ENCODE data around the gene PTPRJ.
"Not testable (repeated sequence)": the region's sequence is repeated elsewhere in the genome, so short reads cannot be mapped to it uniquely, and the experiment has no call there.

Gene PTPRJ

GRCh38 chr11:48169717-48170116, 189.4 kb downstream of the PTPRJ start:
- DNase-seq, result no peak

- no peak for DNase-seq
These were observed 190.2 kb downstream of the PTPRJ start for GRCh38 chr11:48170241-48171233.

GRCh38 chr11:48172818-48173609, 192.7 kb downstream of the PTPRJ start:
- peak; percentile 15 for DNase-seq

- DNase-seq, result no peak
These were observed 197.3 kb downstream of the PTPRJ start for GRCh38 chr11:48177661-48178060.

- DNase-seq, result no peak
These were observed 200.3 kb downstream of the PTPRJ start for GRCh38 chr11:48180627-48181026.

- DNase-seq, result no peak
These were observed 202.6 kb downstream of the PTPRJ start for GRCh38 chr11:48182860-48183526.

- no peak for DNase-seq
These were observed 204.1 kb downstream of the PTPRJ start for GRCh38 chr11:48184452-48184851.

GRCh38 chr11:48190906-48191654, 210.7 kb downstream of the PTPRJ start:
- not testable (repeated sequence) for DNase-seq

- peak; percentile 85 for DNase-seq
These were observed 213.5 kb downstream of the PTPRJ start for GRCh38 chr11:48193876-48194275.

- no peak for DNase-seq
These were observed 227.5 kb downstream of the PTPRJ start for GRCh38 chr11:48207881-48208280.

- no peak for DNase-seq
These were observed 229.7 kb downstream of the PTPRJ start for GRCh38 chr11:48210052-48210451.

GRCh38 chr11:48216510-48216909, 236.2 kb downstream of the PTPRJ start, which contains the start of gene OR4B1:
Gene OR4B1, plus strand, starts transcription at chr11:48216810. Its CDS starts 0 bp downstream, at chr11:48216810.
- DNase-seq, result no peak

Data from NCI-H226 (cell line).